ENCODE measurements around the gene PARP9.
A peak's percentile ranks its signal among the peaks of the same experiment; 100 is the strongest.

The PARP9 gene

DNA sequence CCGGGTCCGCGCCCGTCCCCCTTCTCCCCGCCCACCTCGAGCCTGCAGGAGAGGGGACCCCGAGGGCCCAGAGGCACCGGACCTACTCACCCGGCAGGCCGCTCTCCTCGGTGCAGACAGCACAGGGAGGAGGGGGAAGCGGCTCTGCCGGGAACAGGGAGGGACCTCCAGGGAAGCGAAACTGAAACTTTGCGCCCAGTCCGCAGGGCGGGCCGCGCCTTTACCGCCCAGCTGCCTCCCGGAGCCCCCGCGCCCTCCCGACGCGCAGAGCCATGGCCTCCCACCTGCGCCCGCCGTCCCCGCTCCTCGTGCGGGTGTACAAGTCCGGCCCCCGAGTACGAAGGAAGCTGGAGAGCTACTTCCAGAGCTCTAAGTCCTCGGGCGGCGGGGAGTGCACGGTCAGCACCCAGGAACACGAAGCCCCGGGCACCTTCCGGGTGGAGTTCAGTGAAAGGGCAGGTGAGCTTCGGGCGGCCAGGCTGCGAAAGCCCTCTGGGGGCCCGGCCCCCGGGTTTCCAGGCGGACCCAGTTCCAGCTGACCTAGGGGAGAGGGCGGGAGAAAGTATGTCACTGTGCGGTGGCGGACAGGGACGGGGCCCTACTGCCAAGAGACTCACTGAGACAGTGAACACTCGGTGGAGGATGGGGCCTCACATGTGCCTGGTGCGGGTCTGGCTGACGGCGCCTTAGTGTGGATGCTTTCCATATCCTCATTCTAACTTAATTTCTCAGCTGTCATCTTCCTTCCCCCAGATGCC, at the start of gene PARP9, which contains the start of gene DTX3L:
Gene PARP9 (minus strand): TSS at position 146 of the 758 bp plus-strand sequence. CDS start 4,680 bp downstream, outside the sequence.
Gene DTX3L (plus strand): TSS at position 184 of the 758 bp plus-strand sequence. CDS start 89 bp downstream, at position 273.
- peak; percentile 34 to 87 (median 54) for DNase-seq

DNA sequence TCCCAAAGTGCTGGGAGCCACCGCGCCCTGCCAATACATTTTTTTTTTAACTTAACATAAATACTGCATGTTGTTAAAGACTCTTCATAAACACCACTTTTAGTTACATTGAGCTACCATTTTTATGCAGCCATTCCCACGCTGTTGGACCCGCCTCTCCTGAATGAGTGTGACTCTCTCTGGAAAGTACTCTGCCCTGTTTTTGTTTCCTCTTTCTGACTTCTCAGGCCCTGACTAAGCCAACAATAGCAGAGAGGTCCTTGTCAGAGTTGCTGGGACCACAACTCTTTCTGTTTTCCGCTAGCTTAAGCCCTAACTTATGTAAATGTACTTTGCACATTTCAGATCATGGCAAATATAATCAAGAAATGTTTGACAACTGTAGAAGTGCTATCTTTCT, 48.6 kb upstream of the PARP9 start:
- DNase-seq = no peak

DNA sequence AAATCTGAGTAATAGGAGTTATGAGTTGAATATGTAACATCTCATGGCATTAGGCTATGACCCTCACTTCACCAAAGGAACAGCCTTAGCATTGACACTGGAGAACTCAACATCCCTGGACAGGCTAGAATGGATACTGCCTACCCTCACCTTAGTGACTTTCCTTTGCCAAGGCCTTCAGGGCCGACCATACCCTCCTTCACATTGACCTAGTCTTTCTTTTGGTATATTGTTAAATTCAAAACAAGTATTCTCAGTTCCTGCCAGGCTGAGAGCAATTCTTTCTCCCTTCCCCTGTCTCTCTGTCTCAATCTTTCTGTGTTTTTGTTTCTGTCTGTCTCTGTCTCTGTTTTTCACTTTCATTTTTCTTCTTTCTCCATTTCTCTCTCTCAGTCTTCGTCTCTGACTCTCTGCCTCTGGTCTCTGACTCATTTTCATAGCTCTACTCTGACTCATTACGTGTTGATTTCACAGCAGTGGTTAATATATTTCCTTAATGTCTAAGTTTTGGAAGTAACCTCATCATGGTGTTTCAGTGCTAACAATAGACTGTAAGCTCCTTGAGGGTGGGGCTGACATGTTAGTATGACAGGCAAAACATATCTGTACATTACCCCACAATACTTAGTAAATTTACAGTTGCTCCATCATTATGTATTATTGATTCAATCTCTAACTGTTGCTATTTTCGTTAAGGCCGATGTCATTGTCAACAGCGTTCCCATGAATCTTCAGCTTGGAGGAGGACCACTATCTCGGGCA, 45.9 kb upstream of the PARP9 start:
- DNase-seq = no peak

DNA sequence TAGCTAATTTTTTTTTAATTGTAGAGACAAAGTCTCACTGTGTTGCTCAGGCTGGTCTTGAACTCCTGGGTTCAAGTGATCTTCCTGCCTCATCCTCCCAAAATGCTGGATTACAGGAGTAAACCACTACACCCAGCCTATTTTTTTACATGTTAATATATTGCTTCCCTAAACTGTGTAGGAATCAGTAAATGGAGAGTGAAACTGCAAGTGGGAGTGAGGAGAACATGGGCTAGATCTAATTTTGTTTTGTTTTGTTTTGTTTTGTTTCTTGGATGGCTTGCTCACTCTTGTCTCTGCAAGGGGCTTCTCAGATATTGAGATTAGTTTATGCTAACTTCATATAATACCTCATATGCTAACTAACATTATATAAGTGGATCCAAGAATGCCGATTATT, 44.8 kb upstream of the PARP9 start:
- DNase-seq = no peak

DNA sequence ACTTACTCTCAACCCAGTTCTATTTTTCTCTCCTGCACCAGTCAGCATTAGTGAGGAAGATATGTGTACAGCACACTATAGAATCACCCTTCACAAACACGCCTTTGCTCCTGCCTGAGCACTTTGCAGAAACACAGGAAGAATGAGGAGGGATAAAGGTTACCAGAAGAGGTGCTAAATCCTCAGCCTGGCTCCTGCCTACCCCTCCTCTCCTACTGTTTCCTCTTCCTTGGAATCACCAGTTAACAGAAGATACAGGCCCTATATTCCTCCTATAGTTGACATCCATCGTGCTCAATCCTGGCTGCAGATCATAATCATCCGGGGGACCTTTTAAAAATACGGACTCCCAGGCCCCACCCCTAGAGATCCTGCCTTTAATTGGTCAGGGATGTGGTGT, 42.2 kb upstream of the PARP9 start:
- DNase-seq = no peak

GRCh38 chr3:122603056-122603455, 39.0 kb upstream of the PARP9 start:
- no peak for DNase-seq

GRCh38 chr3:122602011-122602710, 38.1 kb upstream of the PARP9 start:
- DNase-seq = no peak

- DNase-seq = no peak
Observed at GRCh38 chr3:122598556-122598955, 34.5 kb upstream of the PARP9 start.

- DNase-seq = no peak
Observed at GRCh38 chr3:122598151-122598550, 34.1 kb upstream of the PARP9 start.

GRCh38 chr3:122594025-122594424, 29.9 kb upstream of the PARP9 start:
- no peak for DNase-seq

DNA sequence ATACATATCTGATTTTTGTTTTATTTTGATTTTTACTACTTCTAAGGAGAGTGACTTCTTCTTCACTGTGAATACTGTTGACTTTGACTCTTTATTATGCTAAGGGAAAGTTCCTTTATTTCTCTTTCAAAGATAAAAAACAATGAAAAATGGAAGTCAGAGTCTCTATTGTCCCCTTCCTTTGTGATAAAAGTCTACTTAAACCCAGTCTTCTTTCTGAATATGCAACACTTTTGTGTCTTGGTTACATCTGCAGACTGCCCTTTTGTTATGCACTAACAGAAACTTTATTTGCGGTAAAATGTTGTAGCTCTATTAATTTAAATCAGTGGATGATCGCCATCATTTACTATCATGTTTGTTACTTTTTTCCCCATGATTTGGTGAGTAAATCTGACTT, 26.5 kb upstream of the PARP9 start:
- DNase-seq = no peak

GRCh38 chr3:122589297-122589696, 25.2 kb upstream of the PARP9 start:
- no peak for DNase-seq

- DNase-seq = no peak
Observed at GRCh38 chr3:122587572-122587971, 23.5 kb upstream of the PARP9 start.

GRCh38 chr3:122586773-122587485, 22.8 kb upstream of the PARP9 start:
- no peak for DNase-seq

- DNase-seq = no peak
Observed at GRCh38 chr3:122586098-122586497, 22.0 kb upstream of the PARP9 start.

- DNase-seq = no peak
Observed at GRCh38 chr3:122582390-122582789, 18.3 kb upstream of the PARP9 start.

GRCh38 chr3:122581622-122582021, 17.5 kb upstream of the PARP9 start:
- DNase-seq = no peak

GRCh38 chr3:122580470-122580869, 16.4 kb upstream of the PARP9 start:
- DNase-seq = no peak

DNA sequence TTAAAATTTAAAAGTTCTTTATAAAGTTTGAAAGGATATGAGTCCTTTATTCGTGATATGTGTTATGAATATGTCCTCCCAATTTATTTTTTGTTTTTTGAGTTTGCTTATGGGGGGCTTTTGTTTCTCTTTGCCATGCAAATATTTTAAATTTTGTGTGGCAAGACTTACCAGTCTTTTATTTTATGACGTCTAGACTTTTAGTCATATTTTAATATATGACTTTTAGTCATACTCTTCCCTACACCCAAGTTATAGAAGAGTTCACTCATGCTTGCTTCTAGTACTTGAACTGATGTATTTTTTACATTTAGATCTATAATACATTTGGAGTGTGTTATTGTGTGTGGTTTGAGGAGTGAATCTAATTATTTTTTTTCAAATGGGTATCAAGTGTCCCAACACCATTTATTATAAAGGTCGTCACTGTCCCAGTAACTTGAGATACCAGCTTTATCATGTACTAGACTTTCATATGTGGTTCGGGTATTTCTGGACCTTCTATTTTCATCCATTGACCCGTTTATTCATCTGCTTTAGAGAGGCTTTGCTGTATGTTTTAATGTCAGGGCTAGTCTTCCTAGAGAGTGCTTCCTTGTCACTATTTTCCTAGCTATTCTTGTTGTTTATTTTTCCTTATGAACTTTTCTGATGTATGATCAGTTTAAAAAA, 14.1 kb upstream of the PARP9 start:
- DNase-seq = no peak

- peak in 2 of 4 experiments; percentile 30 to 37 for DNase-seq
Observed at GRCh38 chr3:122577409-122578031, 13.4 kb upstream of the PARP9 start, which contains the start of gene PARP15. Gene PARP15 (plus strand): TSS chr3:122577650. CDS start chr3:122577668, 18 bp downstream.

GRCh38 chr3:122576174-122576940, 12.3 kb upstream of the PARP9 start:
- no peak for DNase-seq
